Fibroblast of upper back skin (primary cell): ENCODE data around the gene CAMK1D.
A peak's percentile ranks its signal among the peaks of the same experiment; 100 is the strongest.

Source experiments
- DNase-seq: peaks from one replicate; pipeline ENCODE4 v3.0.0-alpha.2; 2013

Gene CAMK1D

DNA sequence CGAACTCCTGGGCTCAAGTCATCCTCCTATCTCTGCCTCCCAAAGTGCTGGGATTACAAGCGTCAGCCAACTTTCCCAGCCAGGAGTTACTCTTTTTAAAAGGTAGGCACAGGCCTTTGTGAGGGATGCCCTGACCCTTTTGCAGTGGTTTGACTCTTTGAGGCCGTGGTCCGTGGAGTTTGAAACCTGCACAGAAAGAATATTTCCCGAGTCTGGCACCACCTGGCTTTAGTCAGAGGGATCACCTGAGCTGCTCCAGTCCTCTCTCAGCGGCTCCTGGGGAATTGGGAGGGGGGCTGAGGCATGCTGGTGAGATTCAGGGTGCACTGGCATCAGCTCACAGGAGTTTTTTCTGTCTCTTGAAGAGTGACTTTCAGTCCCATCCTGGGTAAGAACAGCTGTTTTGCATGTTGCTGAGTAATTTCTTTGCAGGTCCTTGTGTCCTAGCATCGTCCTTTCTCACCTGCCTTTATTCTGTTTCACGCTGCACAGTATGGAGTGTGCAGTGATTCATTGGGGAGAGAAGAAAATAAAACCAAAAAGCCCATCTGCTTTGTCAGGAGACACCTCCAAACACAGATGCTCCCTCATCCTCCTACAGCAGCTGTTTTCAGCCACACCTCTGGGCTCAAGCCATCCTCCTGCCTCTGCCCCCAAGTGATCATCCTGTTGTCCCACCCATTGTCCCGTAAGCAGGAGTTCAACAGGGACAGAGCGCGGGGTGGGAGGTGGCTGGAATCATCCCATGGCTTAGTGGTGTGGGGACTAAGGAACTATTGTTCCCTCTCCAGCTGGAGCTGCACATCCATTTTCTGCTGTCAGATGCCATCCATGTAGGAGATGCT is 284.7 kb downstream of the CAMK1D start:
- DNase-seq = no peak

DNA sequence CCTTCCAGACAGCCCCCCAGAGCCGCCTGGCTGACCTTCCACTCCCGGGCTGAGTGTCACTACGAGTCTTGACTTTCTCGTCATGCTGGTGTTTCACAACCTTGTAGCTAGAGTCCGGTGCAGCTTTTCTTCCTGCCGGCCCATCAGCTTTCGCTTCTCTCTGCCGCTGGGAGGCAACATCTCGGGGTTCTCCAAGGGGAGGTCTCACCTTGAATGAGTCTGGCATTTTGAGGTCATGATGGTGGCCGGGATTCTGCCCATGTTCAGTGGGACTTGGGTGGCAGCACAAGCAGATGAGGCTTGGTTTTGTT is 285.2 kb downstream of the CAMK1D start:
- no peak for DNase-seq

DNA sequence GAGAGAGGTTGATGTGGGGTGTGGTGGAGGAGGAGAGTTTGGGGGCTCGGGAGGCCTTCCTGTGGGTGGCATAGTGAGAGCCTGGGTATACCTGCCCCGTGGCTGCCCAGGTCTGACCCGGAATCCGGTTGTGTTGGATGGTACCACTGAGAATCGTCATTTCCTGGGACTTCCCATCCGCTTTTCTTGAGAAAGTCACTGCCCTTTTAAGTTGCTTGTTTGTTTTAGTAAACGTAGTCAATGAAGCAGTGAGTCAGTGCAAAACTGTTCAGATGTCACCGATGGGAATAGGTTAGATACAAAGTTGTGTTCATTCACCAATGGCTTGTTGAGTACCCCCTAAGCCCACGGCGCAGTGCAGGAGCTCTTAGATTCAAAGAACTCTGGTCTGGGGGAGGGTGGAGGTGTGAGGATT is 285.8 kb downstream of the CAMK1D start:
- DNase-seq = no peak

DNA sequence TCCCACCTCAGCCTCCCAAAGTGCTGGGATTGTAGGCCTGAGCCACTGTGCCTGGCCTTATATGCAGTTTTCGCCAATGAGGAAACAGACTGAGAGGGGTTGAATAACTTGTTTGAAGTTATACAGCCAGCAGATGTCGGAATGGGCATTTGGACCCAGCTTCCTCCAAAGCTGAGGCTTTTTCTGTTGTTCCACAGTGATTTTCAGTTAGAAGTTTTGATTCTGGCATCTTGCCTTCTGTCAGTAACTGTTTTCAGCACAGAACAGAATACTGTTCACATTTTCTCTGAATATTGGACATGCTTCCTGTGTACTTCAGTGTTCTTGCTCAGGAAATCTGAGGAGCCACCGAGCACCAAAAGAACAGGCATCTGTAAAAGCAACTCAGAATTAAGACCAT is 287.2 kb downstream of the CAMK1D start:
- DNase-seq = no peak

DNA sequence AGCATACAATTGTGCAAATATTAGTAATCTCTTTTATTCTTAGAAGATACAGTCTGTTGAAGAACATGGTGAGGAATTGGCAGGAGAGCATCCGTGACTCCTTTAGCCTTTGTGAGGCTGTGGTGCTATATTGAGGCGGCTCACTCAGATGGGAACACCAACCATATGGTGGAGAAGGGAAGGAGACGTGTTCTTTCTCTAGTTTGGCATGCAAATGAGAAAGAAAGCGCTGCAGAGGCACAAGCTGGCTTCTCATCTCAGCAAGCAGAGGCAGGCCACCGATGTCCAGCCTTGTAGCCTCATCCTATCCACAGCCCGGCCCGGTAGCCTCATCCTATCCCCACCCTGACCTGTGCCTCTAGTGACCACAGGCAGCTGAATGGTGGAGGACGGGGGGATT is 288.3 kb downstream of the CAMK1D start:
- no peak for DNase-seq

DNA sequence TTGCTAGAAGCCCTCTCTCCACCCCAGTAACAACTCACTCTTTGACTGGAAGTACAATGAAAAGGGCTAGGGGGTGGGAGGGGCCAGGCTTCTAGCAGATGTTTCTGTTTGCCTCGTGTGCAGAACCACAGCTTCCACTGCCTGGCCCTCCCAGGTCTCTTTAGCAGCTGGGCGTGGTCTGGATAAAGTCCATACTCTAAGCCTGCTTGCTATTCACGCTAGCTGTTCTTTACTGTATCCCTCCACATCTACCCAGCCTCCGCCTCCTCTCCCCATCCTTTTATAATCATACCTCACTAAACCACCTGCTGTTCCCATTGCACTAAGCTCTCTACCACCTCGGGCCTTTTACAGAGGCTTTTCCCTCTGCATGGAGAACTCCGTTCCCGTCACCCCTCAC is 288.8 kb downstream of the CAMK1D start:
- DNase-seq = peak; percentile 56

DNA sequence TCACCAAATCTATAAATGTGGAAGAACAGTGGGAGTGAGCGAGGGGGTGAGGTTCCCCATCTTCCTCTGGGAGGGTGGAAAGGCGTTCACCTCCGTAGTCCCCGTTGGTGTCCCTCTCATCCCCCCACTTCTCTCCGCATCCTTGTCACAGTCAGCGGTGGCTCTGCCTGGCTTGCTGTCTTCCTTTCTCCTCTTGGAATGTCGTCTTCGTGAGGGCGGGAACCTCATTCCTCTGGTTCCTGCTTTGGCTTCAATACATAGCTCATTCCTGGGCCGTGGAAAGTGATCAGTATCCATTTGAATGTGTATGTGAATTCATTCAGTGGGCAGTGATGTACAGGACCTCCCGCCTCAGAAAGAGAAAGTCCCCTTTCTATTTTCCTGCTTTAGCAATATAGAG is 289.4 kb downstream of the CAMK1D start:
- no peak for DNase-seq

DNA sequence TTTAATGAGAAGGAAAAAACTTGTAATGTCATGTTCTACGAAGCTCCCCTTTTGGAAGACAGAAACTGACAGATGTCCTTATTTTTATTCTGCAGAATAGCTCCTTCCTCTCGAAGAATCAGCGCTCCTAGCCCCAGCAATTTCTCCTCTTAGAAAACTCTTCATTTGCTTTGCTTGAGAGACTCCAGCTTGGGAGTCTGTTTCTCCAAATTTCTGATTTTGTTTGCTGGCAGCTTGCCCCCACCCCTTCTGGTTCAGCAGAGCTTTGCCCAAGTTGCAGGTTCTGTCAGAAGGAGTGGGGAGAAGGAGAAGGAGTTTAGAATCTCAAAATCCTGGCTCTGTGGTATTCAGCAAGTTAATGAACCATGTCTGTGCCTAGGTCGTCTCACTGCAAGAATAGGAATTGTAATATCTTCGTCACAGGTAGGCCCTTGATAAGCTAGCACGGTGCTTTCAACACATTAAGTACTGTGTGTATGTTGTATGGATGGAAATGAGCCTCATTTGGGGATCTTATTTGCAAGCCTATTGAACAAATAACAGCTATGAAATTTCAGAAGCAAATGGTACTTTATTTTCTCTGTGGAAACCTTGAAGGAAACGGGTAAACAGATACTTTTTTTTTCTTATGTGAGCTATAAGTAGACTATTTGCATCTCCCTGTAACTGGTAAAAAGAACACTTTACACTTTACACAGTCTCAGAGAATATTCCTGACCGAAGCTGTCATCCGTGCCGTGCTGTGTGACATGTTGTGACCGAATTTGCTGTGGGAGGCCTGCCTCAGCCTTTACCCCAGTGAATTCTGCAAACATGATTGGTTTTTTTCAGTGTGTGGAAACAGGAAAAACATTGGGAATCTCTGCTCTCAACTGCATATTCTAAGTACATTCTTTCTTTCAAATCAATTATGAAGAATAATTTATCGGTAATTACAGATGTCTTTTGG is 290.9 kb downstream of the CAMK1D start:
- DNase-seq = no peak

DNA sequence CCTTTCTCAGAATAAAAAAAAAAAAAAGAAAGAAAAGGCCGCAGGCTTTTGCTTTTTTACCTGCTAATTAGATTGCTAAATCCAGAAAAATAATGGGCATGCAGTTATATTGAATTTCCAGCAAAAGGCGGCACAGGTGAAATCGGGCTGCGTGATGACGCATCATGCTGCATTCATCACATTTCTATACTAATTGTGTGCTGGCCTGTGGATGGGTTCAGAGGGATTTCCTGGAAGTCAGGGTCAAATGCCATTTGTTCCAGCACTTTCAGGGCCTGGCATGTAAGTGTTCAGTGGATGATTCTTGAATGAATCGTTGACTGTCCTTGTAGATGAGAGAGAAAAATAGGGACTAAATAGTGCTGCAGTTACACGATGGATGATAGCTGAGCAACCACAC is 292.7 kb downstream of the CAMK1D start:
- DNase-seq = no peak

DNA sequence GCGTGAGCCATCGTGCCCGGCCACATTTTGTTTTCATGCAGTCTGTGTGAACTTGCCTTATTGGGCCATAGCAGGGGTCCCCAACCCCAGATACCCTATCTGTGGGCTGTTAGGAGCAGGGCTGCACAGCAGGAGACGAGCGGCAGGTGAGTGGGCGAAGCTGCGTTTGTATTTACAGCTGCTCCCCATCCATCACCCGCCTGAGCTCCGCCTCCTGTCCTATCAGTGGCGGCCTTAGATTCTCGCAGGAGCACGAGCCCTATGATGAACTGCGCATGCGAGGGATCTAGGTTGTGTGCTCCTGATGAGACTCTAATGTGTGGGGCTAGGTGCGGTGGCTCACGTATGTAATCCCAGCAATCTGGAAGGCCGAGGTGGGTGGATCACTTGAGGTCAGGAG is 293.9 kb downstream of the CAMK1D start:
- no peak for DNase-seq

DNA sequence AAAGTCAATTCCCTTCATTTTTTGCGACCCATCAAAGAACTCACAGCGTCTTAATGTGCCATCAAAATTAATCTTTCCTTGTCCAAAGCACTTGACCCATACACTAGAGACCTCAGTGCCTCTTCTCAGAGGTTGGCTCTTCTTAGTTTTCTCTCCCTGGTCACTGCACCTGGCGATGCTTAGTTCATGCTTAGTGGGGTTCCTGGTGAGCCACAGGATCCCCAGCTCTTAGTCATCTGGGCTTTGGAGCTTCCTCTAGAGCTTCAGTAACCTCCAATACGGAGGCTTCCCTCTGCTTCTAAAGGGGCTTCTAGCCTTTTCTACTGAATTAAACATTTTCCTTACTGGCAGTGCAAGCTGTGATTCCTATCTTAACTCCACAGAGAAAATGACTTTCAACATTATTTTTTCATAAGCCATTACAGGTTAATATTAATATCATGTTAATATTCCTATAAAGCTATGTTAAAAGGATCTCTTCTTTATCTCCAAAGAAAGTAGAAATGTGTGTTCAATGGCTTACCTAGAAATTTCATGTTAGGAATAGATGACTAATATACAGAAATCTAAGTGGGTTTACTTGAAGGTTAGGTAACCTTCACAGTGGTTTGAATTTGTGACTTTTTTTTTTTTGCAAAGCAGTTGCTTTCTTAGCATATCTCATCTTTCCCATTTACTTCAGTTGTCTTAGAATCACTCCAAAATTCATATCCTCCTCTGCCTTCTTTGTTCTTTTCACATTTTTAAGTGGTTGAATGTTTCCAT is 295.2 kb downstream of the CAMK1D start:
- DNase-seq = no peak

DNA sequence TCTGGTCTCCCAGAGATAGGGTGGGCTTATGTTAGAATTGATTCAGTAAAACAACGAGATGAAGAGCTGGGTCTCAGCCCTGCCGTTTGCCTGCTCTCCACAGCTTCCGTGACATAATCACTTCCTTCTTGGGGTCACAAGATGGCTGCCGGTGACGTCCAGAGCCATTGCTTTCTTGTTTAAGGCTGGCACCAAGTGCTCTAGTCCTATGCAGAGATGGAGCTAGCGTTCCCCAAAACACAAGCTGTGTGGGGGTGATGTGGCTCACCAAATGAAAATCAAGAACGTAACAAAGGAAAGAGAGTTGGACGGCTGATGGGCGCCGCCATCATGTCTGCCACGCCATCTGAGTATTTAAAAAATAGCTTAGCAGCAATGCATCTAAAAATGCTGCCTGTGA is 296.1 kb downstream of the CAMK1D start:
- no peak for DNase-seq

DNA sequence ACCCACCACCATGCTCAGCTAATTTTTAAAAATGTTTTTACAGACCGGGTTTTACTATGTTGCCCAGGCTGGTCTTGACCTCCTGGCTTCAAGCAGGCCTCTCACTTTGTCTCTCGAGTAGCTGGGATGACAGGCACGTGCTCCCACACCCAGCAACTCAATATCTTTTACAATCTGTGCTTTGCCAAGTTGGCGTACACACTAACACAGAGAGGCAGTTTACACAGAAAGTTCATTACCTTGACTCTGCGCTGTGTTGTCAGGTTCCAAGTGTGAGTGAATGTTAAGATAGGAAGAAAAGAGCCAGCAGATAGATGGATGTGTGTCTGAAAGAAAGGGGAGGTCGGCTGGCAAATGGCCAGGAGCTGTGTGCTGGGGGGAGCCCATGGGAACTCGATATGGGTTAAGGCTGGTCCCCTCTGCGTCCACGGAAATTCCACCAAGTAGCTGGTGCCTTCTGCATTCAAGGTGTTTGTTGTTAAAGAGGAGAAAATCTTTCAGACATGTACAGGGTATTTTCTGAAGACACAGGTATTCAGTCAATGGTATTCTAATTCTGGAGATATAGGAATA is 299.8 kb downstream of the CAMK1D start:
- no peak for DNase-seq

DNA sequence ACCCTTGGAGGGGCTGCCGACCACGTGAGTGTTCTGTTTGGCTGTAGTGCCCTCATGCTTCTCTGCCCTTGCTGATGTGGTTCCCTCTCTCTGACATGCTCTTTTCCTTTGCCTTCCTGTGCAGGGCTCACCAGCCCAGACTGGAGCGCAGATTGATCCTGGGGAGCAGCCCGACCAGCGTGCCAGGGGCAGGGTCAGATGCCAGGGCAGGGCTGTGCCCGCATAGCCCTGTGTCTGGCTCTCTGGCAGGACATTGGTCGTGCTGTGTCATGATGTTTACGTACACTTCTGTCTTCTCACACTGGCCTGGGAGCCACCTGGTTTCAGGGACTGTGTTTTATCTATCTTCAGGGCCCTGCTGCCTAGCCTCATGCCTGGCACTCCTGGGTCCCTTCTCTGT is 300.8 kb downstream of the CAMK1D start:
- no peak for DNase-seq

DNA sequence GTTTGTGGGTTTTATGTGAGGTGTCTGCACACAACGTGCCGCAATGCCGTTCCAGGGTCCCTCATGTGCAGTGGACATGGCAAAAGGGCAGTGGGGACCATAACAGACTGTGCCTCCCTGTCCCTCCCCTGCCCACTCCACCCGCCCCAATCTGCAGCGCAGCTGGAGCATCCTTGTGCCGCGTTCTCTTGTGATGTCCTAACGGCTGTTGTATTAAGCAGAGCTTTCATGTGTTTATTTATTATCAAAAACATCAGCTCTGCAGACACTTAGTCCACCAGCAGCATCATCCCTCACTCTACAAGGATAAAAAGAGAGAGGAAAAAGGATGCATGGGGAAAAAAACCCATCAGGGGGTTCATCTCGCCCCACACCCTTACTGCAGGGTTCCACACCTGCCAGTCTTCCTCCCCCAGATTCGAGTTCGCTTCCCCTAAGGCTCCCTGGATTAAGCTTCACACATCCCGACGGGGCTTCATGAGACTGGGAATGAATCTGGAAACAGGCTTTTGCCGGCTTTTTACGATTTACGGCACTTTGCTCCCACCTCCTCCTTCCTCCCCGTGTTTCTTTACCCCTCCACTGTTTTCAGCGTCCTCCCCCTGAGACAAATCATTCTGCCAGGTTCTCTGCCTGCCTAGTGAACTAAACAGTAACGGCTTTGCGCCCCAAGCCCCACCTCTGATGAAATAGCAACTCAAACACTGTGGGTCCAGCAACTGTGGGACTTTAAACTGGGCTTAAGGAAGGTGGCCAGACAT is 301.4 kb downstream of the CAMK1D start:
- no peak for DNase-seq

DNA sequence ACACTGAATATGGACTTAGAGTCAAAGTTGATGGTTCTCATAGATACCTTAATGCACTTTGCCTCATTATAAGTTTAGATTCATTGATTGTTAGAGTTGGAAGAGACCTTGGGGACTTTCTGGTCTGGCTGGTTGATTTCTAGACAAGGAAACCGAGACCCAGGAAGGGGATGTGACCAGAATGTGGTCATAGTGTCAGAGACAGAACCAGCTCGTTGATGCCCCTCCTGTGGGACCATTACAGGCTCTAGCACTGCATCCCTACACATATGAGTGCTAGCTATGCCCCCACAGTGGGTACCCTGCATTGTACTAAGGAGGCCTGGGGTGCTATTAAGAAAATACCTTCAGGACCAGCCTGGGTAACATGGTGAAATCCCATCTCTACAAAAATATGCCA is 306.6 kb downstream of the CAMK1D start:
- DNase-seq = no peak

DNA sequence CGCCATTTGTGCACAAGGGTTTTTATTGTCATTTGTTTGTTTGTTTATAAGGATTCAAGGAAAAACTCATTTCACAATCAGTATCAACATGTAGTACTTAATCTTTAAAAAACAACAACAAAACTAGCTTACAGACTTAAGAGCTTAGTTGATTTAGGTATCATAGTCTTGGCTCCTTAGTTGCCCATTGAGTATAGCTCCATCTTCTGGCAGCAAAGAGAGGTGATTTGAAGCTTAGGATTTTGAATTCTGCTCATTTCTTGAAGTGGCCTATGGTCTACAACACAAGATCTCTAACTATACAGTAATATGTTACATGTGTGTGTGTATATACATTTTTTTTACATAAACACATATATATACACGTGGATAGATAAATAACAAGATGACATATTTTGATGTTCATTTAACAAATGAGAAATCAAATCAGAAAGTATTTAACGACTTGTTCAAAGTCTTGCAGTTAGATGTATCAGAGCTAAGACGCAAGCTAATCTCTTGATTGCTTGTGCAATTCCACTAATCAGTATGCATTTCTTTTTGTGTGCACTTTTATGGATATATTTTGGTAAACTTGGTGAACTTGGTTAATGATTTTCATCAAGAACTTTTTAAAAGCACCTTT is 307.3 kb downstream of the CAMK1D start:
- peak; percentile 64 for DNase-seq

DNA sequence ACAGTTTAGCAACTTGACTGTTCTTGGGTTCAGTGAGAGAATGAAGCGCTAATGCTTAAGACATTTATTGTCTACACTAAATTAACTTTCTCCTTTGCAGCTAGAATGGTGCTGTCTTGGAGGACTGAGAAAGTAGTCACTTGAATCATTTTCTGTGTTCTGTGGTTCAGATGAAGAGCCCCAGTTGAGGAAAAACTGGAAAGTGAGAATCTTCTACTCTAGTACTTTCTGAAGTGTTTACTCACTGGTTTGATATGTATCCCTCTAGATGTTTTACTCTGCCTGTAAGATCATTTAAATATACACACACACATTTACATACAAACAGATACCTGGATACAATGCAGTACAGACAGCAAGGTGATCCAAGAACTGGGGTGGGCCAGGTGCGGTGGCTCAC is 308.1 kb downstream of the CAMK1D start:
- DNase-seq = no peak

DNA sequence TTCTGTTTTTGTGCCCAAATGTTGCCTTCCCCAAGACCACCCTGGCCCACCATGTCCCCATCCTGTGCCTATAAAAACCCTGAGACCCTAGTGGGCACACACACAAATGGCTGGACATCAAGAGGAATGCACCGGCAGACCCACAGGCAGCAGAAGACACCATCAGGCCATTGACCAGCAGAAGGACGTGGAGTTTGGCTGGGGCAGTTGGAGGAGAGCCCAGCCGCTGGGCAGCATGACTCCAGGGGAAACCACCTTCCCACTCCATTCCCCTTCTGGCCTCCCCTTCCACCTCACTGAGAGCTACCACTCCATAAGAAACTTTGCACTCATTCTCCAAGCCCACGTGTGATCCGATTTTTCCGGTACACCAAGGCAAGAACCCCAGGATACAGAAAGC is 309.2 kb downstream of the CAMK1D start:
- no peak for DNase-seq

DNA sequence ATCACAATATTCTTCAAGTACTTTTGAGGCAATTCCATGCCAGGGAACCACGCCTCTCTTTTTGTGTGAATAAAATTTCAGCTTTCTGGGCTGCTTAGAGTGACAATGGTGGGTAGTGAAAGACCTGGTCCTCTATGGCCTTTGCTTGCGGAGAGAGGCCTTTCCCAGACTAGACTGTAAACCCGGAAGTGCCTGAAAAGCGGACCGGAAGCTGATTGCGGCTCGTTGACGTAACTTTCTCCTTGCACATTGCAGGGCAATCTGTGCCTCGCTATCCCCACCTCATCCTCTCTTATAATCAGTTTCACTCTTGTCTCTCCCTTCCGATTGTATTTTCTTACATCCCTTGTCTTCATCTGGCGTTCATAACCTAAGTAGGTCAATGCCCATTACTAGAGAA is 310.4 kb downstream of the CAMK1D start:
- DNase-seq = no peak

DNA sequence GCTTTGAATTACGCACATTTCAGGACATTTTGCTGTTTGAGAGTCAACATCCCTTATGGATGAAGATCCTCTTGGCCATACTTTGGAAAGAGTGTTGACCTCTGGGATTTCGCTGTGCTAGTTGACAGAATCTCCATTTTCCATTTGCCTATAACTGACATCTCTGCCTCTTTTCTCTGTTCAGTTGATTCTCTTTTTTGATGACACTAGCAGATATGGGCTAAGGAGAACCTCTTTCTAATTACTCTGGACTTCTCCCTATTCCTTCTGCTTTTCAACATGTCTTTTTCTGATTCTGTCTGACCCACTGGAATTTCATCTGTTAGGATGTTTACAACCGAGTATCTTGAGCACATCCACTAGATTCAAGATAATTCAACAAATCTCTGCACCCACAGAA is 311.5 kb downstream of the CAMK1D start:
- DNase-seq = no peak

DNA sequence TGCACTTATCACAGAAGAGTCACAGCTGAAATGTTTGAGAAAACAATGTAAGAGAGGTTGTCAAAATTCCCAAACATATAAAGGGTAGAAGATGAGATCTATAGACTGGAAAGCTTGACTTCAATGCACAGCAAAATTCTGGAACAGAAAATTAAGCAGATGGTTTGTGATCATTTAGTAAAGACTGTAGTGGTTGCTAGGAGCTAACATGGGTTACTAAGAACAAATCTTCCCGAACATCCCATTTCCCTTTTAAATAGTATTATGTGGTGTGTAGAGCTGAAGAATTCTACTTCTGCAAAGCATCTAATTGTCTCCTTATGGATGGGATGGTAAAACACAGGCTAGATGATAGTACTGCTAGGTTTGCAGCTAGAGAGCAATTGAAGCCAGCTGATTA is 312.3 kb downstream of the CAMK1D start:
- DNase-seq = no peak
